ENCODE measurements around the gene OR2A12. TPM values are rescaled to one million over a fixed set of nuclear protein-coding genes. Genes with fewer than 3 reads are reported as not detected.

OR2A12 gene
- total RNA-seq, 4 donors from 2014 or later, result not detected

DNA sequence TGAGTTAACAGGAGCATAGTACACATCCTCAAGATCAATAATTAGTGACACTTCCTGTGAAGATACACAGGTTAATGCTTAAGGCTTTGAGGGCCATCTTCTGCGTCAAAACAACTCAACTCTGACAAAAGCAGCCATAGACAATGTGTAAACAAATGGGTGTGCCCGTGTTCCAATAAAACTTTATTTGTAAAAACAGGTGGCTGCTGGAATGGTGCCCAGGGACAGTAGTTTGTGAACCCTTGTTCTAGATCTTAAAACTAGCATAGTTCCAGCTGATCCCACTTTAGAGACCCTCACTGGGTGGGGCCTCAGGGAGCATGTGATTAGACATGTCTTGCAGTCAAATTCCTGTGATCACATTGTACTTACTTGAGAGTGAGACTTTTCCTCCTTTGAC lies 44.7 kb downstream of the OR2A12 start:
- Histone ChIP-seq H3K27me3 (no peaks in the 10 kb centered on the region), H3K4me1 (no peaks in the 10 kb centered on the region), H3K36me3 (no peaks in the 10 kb centered on the region), H3K27ac (no peak overlapping the region), H3K4me3 (no peak overlapping the region), H3K9me3 (no peaks in the 10 kb centered on the region)
- DNase-seq (ENCODE audit: low spot score in 2 of 2), result no peak
- TF ChIP-seq POLR2A (IDR thresholded peaks at IDR 0.05), result no peak
- TF ChIP-seq, protein P1, sequence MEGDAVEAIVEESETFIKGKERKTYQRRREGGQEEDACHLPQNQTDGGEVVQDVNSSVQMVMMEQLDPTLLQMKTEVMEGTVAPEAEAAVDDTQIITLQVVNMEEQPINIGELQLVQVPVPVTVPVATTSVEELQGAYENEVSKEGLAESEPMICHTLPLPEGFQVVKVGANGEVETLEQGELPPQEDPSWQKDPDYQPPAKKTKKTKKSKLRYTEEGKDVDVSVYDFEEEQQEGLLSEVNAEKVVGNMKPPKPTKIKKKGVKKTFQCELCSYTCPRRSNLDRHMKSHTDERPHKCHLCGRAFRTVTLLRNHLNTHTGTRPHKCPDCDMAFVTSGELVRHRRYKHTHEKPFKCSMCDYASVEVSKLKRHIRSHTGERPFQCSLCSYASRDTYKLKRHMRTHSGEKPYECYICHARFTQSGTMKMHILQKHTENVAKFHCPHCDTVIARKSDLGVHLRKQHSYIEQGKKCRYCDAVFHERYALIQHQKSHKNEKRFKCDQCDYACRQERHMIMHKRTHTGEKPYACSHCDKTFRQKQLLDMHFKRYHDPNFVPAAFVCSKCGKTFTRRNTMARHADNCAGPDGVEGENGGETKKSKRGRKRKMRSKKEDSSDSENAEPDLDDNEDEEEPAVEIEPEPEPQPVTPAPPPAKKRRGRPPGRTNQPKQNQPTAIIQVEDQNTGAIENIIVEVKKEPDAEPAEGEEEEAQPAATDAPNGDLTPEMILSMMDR (IDR thresholded peaks at IDR 0.05), result no peak
- no peak for TF ChIP-seq EP300 (IDR thresholded peaks at IDR 0.05)
- WGBS, 2 donors, result 80 to 82% methylated on average over 2 of the region's 2 CpGs

DNA sequence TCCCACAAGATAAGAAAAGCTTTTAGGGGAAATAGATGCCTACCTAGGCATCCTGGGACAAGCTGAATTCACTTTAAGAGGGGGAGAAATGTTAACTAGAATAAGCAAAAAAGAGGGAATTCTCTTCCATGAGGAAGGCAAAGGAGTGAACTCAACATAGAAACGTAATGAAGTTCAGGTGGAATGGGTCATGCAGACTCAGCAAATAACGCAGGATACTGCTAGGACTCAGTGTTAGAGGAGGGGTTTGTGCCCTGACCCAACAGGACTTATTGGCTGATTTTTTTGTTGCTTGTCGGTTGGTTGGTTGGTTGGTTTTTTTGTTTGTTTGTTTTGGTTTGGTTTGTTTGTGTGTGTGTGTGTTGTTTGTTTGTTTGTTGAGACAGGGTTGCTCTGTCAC lies 46.2 kb downstream of the OR2A12 start:
- Histone ChIP-seq H3K4me3 (no peak overlapping the region), H3K27ac (no peak overlapping the region), H3K27me3 (no peaks in the 10 kb centered on the region), H3K9me3 (no peaks in the 10 kb centered on the region), H3K4me1 (no peaks in the 10 kb centered on the region), H3K36me3 (no peaks in the 10 kb centered on the region)
- TF ChIP-seq POLR2A (IDR thresholded peaks at IDR 0.05) (no peak), EP300 (IDR thresholded peaks at IDR 0.05) (no peak)
- TF ChIP-seq, protein P1 (IDR thresholded peaks at IDR 0.05), result no peak
- DNase-seq (ENCODE audit: low spot score in 2 of 2), result no peak
- WGBS, 2 donors, result 69 to 72% methylated on average over 3 of the region's 3 CpGs

DNA sequence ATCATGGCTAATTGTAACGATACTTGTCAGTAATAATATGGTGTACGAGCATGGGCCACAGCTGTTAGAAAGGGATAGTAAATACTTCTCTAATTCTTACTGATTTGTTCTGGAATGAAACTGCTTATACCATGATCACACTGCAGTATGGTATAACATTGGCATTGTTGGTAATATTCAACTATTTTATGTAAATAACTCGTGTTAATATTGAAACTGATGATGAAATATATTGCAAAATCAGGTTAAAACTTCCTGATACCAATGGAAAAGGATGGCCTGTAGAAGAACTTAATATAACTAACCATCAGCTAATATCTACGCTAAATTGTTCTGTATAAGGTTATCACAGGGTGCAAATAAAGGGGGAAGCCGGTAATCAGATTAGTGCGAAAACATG lies 47.2 kb downstream of the OR2A12 start:
- TF ChIP-seq, protein P1 (IDR thresholded peaks at IDR 0.05), result no peak
- 74 to 82% methylated on average over 6 of the region's 6 CpGs for WGBS, 2 donors
- no peaks in the 10 kb centered on the region for H3K27me3 ChIP-seq
- no peak overlapping the region for H3K4me3 ChIP-seq
- H3K4me1 ChIP-seq, result no peaks in the 10 kb centered on the region
- no peaks in the 10 kb centered on the region for H3K9me3 ChIP-seq
- H3K27ac ChIP-seq, result no peak overlapping the region
- DNase-seq (ENCODE audit: low spot score in 2 of 2), result no peak
- H3K36me3 ChIP-seq, result no peaks in the 10 kb centered on the region

DNA sequence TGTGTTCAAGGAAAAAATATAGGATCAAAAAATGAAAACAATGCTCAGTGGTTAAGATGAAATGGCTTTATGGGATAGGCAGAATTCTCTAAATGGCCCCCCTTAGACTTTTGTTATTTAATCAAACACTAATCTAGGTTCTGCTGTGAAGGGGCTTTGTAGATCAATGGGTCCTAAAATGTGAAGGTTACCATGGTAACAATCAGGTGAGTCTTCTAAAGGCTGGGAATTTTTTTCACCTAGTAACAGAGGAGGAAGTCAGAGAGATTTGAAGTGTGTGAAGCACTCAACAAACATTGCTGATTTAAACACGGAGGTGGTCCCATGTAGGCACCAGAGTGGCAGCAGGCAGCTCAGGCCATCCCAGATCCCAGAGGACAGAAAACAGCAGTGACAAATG lies 48.0 kb downstream of the OR2A12 start:
- Histone ChIP-seq H3K36me3 (no peaks in the 10 kb centered on the region), H3K27me3 (no peaks in the 10 kb centered on the region), H3K4me3 (no peak overlapping the region), H3K9me3 (no peaks in the 10 kb centered on the region), H3K4me1 (no peaks in the 10 kb centered on the region), H3K27ac (no peak overlapping the region)
- TF ChIP-seq EP300 (IDR thresholded peaks at IDR 0.05) (no peak), POLR2A (IDR thresholded peaks at IDR 0.05) (no peak)
- TF ChIP-seq, protein P1 (IDR thresholded peaks at IDR 0.05), result no peak
- WGBS, 2 donors, result 85 to 96% methylated on average over 1 of the region's 1 CpG
- no peak for DNase-seq (ENCODE audit: low spot score in 2 of 2)

DNA sequence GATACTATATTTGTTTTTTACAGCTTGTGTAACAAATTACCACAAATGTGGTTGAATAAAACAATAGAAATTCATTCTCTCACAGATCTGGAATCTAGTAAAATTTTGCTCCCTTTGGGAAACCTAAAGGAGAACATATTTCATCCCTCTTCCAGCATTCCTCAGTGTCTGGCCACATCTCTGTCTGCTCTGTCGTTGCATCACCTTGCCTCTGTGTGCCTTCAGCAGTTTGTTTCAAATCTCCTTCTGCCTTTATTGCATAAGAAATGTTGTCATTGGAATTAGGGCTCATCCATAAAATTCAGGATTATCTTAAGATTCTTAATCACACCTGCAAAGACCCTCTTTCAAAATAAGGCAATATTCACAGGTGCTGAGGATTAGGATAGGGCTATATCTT lies 51.4 kb downstream of the OR2A12 start:
- no peak overlapping the region for H3K4me3 ChIP-seq
- no peaks in the 10 kb centered on the region for H3K36me3 ChIP-seq
- TF ChIP-seq, protein P1 (IDR thresholded peaks at IDR 0.05), result no peak
- no peak for TF ChIP-seq EP300 (IDR thresholded peaks at IDR 0.05)
- TF ChIP-seq POLR2A (IDR thresholded peaks at IDR 0.05), result no peak
- H3K4me1 ChIP-seq, result no peaks in the 10 kb centered on the region
- H3K27me3 ChIP-seq, result no peaks in the 10 kb centered on the region
- H3K9me3 ChIP-seq, result no peaks in the 10 kb centered on the region
- H3K27ac ChIP-seq, result no peak overlapping the region
- DNase-seq (ENCODE audit: low spot score in 2 of 2), result no peak
- 54 to 87% methylated on average over 1 of the region's 1 CpG for WGBS, 2 donors

Data from tibial nerve (tissue), 4 donors.